Testis (tissue), 3 donors: ENCODE measurements around the gene MAPK8IP1. TPM values are rescaled to one million over a fixed set of nuclear protein-coding genes. Genes with fewer than 3 reads are reported as not detected.
A peak's percentile ranks its signal among the peaks of the same experiment; 100 is the strongest.

Experiments
- DNase-seq: peaks from one replicate; pipeline ENCODE4 v3.0.0-alpha.2; 2019
- H3K27ac ChIP-seq, 2 donors: fragments of 200-600 bp; sonication (generic); one replicate each; pipeline ENCODE4 v1.5.1; 2019
- H3K27me3 ChIP-seq: fragments of 200-600 bp; sonication (generic); one replicate; pipeline ENCODE4 v1.5.1; 2019
- H3K36me3 ChIP-seq: fragments of 200-600 bp; sonication (generic); one replicate; pipeline ENCODE4 v1.5.1; 2017; ENCODE audit warnings: low read depth; ENCODE audit errors: missing control alignments
- H3K4me1 ChIP-seq: fragments of 200-600 bp; sonication (generic); one replicate; pipeline ENCODE4 v1.5.1; 2019
- H3K4me3 ChIP-seq, 2 donors: fragments of 200-600 bp; sonication (generic); one replicate each; pipeline ENCODE4 v1.5.1; 2017 to 2019
- H3K9me3 ChIP-seq: fragments of 200-600 bp; sonication (generic); one replicate; pipeline ENCODE4 v1.5.1; 2017
- CTCF ChIP-seq, 3 experiments: fragments of 450-650 bp in 2 of 3; fragments of 200-600 bp in 1 of 3; sonication (generic) in 1 of 3; IDR thresholded peaks; one replicate each; pipeline ENCODE4 v1.5.1; 2016 to 2019; ENCODE audit warnings: antibody characterized with exemption in 3 of 3, mild to moderate bottlenecking in 2 of 3, moderate library complexity in 1 of 3
- POLR2A ChIP-seq: fragments of 450-650 bp; IDR thresholded peaks from one replicate; pipeline ENCODE4 v1.6.1; 2017; ENCODE audit warnings: antibody characterized with exemption, mild to moderate bottlenecking, moderate library complexity
- WGBS, 2 donors: methylation state at CpG; one replicate each; pipeline ENCODE4 v1.1.5; 2018; 5-methylcytosine and 5-hydroxymethylcytosine counted together
- intact Hi-C: fragments of 100-400 bp; cut with DNase I; formaldehyde crosslinking; loops from one replicate; pipeline ENCODE4 v1.15.1; 2023; ENCODE audit warnings: low total_unique reads
- polyA plus RNA-seq: library from polyadenylated mRNA; stranded (reverse); fragments of 350-450 nt; fragmentation: Illumina TruSeq; extraction: RNeasy Lipid Tissue Mini Kit (QIAGEN cat#74804); gene quantifications from one replicate; pipeline ENCODE4 v1.2.3, GENCODE V29; 2014; ENCODE audit warnings: low read depth, low replicate concordance; ENCODE audit not compliant: insufficient read depth
- total RNA-seq, 2 donors: library from RNA; depleted of rRNA; stranded (reverse); fragments of >200 nt; gene quantifications; one replicate each; pipeline ENCODE4 v1.2.3, GENCODE V29; 2016

Gene MAPK8IP1
- total and polyA plus RNA-seq, 3 donors from 2014 or later: 54.5 to 62.9 (median 57.5) TPM

DNA sequence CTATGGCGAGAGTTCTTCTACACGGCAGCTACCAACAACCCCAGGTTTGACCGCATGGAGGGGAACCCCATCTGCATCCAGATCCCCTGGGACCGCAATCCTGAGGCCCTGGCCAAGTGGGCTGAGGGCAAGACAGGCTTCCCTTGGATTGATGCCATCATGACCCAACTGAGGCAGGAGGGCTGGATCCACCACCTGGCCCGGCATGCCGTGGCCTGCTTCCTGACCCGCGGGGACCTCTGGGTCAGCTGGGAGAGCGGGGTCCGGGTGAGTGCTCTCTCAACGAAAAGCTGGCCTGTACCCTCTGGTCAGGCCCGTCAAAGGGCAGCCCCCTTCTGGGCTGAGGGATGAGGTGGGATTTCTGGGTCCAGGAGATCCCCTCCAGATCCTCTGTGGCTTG lies 15.9 kb upstream of the MAPK8IP1 start:
- intact Hi-C loops: no loop called here
- no peak for DNase-seq
- Histone ChIP-seq H3K27me3 (no peaks in the 10 kb centered on the region), H3K4me3 (no peak overlapping the region), H3K4me1 (no peaks in the 10 kb centered on the region), H3K9me3 (no peaks in the 10 kb centered on the region), H3K36me3 (no peaks in the 10 kb centered on the region), H3K27ac (no peak overlapping the region)
- 92% methylated on average over 2 to 12 of the region's 12 CpGs for WGBS, 2 donors
- TF ChIP-seq POLR2A: no peak
- no peak for TF ChIP-seq CTCF (IDR thresholded peaks at IDR 0.05)

- DNase-seq: no peak
- H3K9me3 ChIP-seq: no peaks in the 10 kb centered on the region
- 90 to 93% methylated on average over 4 of the region's 4 CpGs for WGBS, 2 donors
- no peaks in the 10 kb centered on the region for H3K4me1 ChIP-seq
- no peak for TF ChIP-seq POLR2A
- no peak for TF ChIP-seq CTCF (IDR thresholded peaks at IDR 0.05)
- intact Hi-C loops: no loop called here
- no peaks in the 10 kb centered on the region for H3K27me3 ChIP-seq
- H3K27ac ChIP-seq: no peak overlapping the region
- no peaks in the 10 kb centered on the region for H3K36me3 ChIP-seq
- H3K4me3 ChIP-seq: no peak overlapping the region
Measured at GRCh38 chr11:45870706-45871105, 14.7 kb upstream of the MAPK8IP1 start.

DNA sequence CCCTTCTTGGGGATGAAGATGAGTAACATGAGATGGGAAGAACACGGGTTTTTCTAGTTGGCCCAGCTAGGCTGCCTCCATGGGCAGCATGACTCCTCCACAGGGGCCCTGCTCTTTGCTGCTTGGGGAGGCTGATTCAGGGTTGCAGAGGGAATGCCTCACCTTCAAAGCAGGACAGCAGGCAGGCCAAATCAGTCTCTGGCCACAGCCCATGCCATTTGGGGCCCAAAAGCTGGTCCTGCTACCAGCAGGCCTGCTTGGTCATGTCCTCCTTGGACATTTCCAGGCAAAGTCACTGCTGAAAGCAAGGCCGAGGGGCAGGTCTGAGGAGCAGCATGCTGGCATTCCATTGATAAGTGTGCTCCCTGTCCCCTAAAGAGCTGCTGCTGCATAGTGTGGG lies 13.8 kb upstream of the MAPK8IP1 start:
- Histone ChIP-seq H3K4me3 (no peak overlapping the region), H3K27ac (no peak overlapping the region), H3K36me3 (no peaks in the 10 kb centered on the region), H3K9me3 (no peaks in the 10 kb centered on the region), H3K27me3 (no peaks in the 10 kb centered on the region), H3K4me1 (no peaks in the 10 kb centered on the region)
- TF ChIP-seq POLR2A: no peak
- TF ChIP-seq CTCF (IDR thresholded peaks at IDR 0.05): no peak
- intact Hi-C loops: no loop called here
- no peak for DNase-seq
- WGBS, 2 donors: 75 to 100% methylated on average over 2 of the region's 2 CpGs

DNA sequence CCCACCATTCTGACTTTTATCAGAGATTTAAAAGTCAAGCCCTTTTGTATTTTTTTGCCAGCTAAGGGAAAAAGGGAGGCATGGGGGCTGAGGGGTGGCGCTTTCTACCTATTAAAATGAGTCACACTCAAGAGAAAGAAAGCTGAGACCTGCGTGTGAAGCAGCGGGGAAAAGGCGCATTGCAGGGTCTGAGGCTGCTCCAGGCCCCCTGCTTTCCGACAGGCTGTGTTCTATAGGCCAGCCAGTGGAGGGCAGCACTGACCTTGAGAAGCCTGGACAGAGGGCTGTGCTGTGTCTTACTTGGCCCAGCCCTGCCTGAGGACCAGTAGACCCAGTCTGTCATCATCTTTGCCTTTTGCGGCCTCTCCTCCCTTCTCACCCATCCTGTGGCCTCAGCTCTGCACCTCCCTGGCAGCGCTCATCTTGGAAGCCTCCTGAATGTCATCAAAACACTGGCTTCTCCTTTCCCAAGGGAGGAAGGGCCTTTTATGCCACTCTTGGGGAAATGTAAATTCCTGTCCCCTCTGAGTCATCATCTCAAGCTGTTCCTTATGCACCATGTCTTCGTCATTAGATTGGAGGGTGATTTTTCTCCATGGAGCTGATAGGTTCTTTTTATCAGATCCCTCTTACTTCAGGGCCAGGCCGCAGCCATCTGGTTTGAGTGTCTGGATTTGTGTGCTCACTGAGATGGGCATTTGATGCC lies 12.6 kb upstream of the MAPK8IP1 start:
- no peaks in the 10 kb centered on the region for H3K4me1 ChIP-seq
- H3K9me3 ChIP-seq: no peaks in the 10 kb centered on the region
- no peak overlapping the region for H3K4me3 ChIP-seq
- peak; percentile 71 for DNase-seq
- 73 to 75% methylated on average over 9 of the region's 9 CpGs for WGBS, 2 donors
- no peaks in the 10 kb centered on the region for H3K27me3 ChIP-seq
- H3K36me3 ChIP-seq: no peaks in the 10 kb centered on the region
- intact Hi-C loops: no loop called here
- no peak overlapping the region for H3K27ac ChIP-seq
- TF ChIP-seq POLR2A (no peak), CTCF (IDR thresholded peaks at IDR 0.05) (peak; percentile 40 to 53 (median 48))

DNA sequence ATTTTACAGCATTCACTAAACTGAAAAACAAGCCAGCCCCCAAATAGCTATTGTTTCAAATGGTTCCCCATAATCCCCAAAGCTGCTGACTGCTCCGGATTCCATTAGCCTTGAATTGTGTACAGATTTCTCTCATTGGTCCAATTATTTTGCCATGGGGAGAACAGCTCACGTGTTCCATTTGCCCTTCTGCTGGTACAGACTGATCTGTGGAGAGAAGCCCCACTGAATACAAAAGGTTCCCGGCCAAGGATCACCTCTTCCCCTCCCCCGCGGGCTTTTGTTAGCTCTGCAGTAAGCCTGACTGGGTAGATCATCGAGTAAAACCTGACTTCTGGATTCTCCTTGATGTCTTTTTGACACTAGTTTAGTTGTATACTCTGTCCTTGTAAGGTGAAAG lies 9.1 kb upstream of the MAPK8IP1 start:
- no peak for DNase-seq

More for the DNA sequence above, 9.1 kb upstream of the MAPK8IP1 start:
- H3K9me3 ChIP-seq: no peaks in the 10 kb centered on the region
- no peaks in the 10 kb centered on the region for H3K36me3 ChIP-seq
- no peaks in the 10 kb centered on the region for H3K4me1 ChIP-seq
- intact Hi-C loops: no loop called here
- H3K27ac ChIP-seq: no peak overlapping the region
- 56 to 69% methylated on average over 6 of the region's 6 CpGs for WGBS, 2 donors
- no peaks in the 10 kb centered on the region for H3K27me3 ChIP-seq
- no peak for TF ChIP-seq POLR2A
- no peak for TF ChIP-seq CTCF (IDR thresholded peaks at IDR 0.05)
- H3K4me3 ChIP-seq: no peak overlapping the region
